Measurements from ENCODE around the gene SLC30A1. TPM values are rescaled to one million over a fixed set of nuclear protein-coding genes. Genes with fewer than 3 reads are reported as not detected.

SLC30A1 gene
- 20.0 to 23.5 TPM (median 21.9 TPM) in 5 replicates for total RNA-seq (2022; extraction: Qiagen RNA extraction)

DNA sequence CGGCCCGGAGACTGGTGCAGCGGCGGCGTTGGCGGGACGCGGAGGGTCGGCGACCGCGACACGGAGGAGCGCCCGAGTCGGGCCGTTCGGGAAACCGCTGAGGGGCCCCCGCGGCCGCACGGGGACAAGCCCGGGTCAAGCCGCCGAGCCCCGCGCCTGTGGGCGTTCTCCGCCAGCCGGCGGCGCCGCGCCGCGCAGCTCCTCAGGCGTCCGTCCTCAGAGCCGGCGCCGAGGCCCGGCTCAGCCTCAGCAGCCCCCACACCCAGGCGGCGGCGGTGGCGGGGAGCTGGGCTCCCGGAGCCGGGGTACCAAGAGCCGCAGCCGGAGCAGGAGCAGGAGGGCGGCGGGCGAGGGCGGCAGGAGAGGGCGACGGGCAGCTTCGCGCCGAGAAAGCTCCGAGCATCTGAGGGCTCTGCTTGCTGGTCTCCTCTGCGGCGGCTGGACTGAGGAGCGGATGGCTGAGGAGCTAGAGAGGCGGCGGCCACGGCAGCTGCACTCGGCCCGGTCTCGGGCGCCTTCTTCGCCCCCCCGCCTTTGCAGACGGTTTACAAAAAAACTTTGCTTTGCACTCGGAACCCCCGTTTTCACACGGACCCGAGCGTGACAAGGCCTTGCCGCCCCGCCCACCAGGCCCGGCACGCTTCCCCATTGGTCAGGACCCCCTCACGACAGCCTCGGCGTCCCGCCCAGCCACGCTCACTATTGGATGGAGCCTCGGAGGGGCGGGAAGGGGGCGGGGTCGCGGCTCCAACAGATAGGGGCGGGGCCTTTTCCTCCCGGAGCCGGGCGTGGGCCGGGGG lies at the start of gene SLC30A1:
Gene SLC30A1, minus strand, starts transcription at position 522 of the 800 bp plus-strand sequence. CDS start 549 bp downstream, outside the sequence.

Other genes with a start within 250 kb of the SLC30A1 start
- not detected in 5 replicates for gene RD3, start 87.0 kb downstream of the SLC30A1 start, total RNA-seq (2022; extraction: Qiagen RNA extraction)
- 33.4 to 51.2 TPM (median 40.0 TPM) in 5 replicates for gene NEK2, start 96.5 kb upstream of the SLC30A1 start, total RNA-seq (2022; extraction: Qiagen RNA extraction)

Measured in A549 treated with AZD2906 at 1 μM for 4 hours (cell line).